NT2/D1 (cell line): ENCODE results near the gene RPS28.

Experiments used
- YY1 ChIP-seq: IDR thresholded peaks from 2 replicates; pipeline ENCODE4 v1.6.1; 2011; ENCODE audit not compliant: insufficient read length, insufficient read depth
- ZNF274 ChIP-seq: IDR thresholded peaks from 2 replicates; pipeline ENCODE4 v1.6.1; 2011; ENCODE audit warnings: mild to moderate bottlenecking, low read depth, low read length

- TF ChIP-seq YY1 (no peak), ZNF274 (no peak)
These were observed 13.4 kb downstream of the RPS28 start for GRCh38 chr19:8334458-8335342.
